HEK293 (cell line): ENCODE measurements around the gene RECK.

ENCODE experiments used
- CTCF ChIA-PET: fragments of 350-600 bp; formaldehyde crosslinking; extraction: SDS; loops from one replicate; lab custom pipeline; 2021; ENCODE audit warnings: antibody characterized with exemption; lab: Yijun Ruan, JAX
- POLR2A ChIA-PET: fragments of 300-600 bp; formaldehyde crosslinking; extraction: SDS; loops from one replicate; lab custom pipeline; 2020; ENCODE audit warnings: antibody characterized with exemption, inconsistent platforms; lab: Yijun Ruan, JAX
- H3K27ac ChIP-seq: fragments of 200-500 bp; sonication (Bioruptor generic); 2 replicates; pipeline ENCODE4 v1.5.1; 2014; ENCODE audit warnings: low read depth, low read length, control low read depth, inconsistent platforms; ENCODE audit errors: extremely low read depth
- H3K36me3 ChIP-seq, 2 experiments: fragments of 200-500 bp in 1 of 2; sonication (Bioruptor generic) in 1 of 2; 1 replicate in 1 of 2; 2 replicates in 1 of 2; pipeline ENCODE4 v1.5.1; 2014 to 2017; ENCODE audit warnings: inconsistent platforms in 2 of 2, low read length in 2 of 2; ENCODE audit not compliant: control insufficient read depth in 2 of 2, insufficient read depth in 1 of 2
- H3K4me1 ChIP-seq: fragments of 200-500 bp; sonication (Bioruptor generic); 2 replicates; pipeline ENCODE4 v1.5.1; 2014; ENCODE audit warnings: mild to moderate bottlenecking, low read length, inconsistent platforms; ENCODE audit not compliant: control insufficient read depth, insufficient read depth
- H3K4me3 ChIP-seq: 2 replicates; pipeline ENCODE4 v1.5.1; 2011; ENCODE audit warnings: low read depth, mild to moderate bottlenecking, control low read depth, low read length, moderate library complexity
- H3K9me3 ChIP-seq: fragments of 200-500 bp; sonication (Bioruptor generic); 2 replicates; pipeline ENCODE4 v1.5.1; 2014; ENCODE audit warnings: low read depth, low read length, inconsistent platforms; ENCODE audit not compliant: control insufficient read depth, insufficient read depth
- AEBP2 ChIP-seq: fragments of 450-650 bp; formaldehyde crosslinking; IDR thresholded peaks from 2 replicates; pipeline ENCODE4 v1.5.1; 2016; ENCODE audit warnings: missing biosample characterization, missing genetic modification characterization, borderline replicate concordance
- KLF1 ChIP-seq: fragments of 450-650 bp; formaldehyde crosslinking; IDR thresholded peaks from 2 replicates; pipeline ENCODE4 v1.5.1; 2016; ENCODE audit warnings: missing biosample characterization, missing genetic modification characterization
- KLF9 ChIP-seq: fragments of 450-650 bp; formaldehyde crosslinking; IDR thresholded peaks from 2 replicates; pipeline ENCODE4 v1.5.1; 2016; ENCODE audit warnings: missing biosample characterization, missing genetic modification characterization, low read depth
- PBX3 ChIP-seq: sonication (generic); formaldehyde crosslinking; IDR thresholded peaks from 2 replicates; pipeline ENCODE4 v1.8.1; 2022; ENCODE audit warnings: mild to moderate bottlenecking, moderate library complexity, missing genetic modification reagents
- ZBTB17 ChIP-seq: fragments of 450-650 bp; formaldehyde crosslinking; IDR thresholded peaks from 2 replicates; pipeline ENCODE4 v1.5.1; 2016; ENCODE audit warnings: missing biosample characterization, missing genetic modification characterization
- ZFP37 ChIP-seq: fragments of 450-650 bp; formaldehyde crosslinking; IDR thresholded peaks from 2 replicates; pipeline ENCODE4 v1.5.1; 2016; ENCODE audit warnings: missing biosample characterization, missing genetic modification characterization
- ZNF10 ChIP-seq: fragments of 450-650 bp; formaldehyde crosslinking; IDR thresholded peaks from 2 replicates; pipeline ENCODE4 v1.5.1; 2017; ENCODE audit warnings: missing biosample characterization, missing genetic modification characterization
- ZNF121 ChIP-seq: fragments of 450-650 bp; formaldehyde crosslinking; IDR thresholded peaks from 2 replicates; pipeline ENCODE4 v1.5.1; 2016; ENCODE audit warnings: missing biosample characterization, missing genetic modification characterization
- ZNF174 ChIP-seq: fragments of 450-650 bp; formaldehyde crosslinking; IDR thresholded peaks from 2 replicates; pipeline ENCODE4 v1.5.0; 2017; ENCODE audit warnings: missing biosample characterization, mild to moderate bottlenecking, missing genetic modification characterization
- ZNF521 ChIP-seq: fragments of 450-650 bp; formaldehyde crosslinking; IDR thresholded peaks from 2 replicates; pipeline ENCODE4 v1.5.1; 2017; ENCODE audit warnings: missing biosample characterization, mild to moderate bottlenecking, missing genetic modification characterization
- ZNF529 ChIP-seq: fragments of 450-650 bp; formaldehyde crosslinking; IDR thresholded peaks from 2 replicates; pipeline ENCODE4 v1.5.1; 2017; ENCODE audit warnings: missing genetic modification characterization, missing biosample characterization; ENCODE audit not compliant: insufficient replicate concordance
- ZNF544 ChIP-seq: fragments of 450-650 bp; formaldehyde crosslinking; IDR thresholded peaks from 2 replicates; pipeline ENCODE4 v1.5.0; 2017; ENCODE audit warnings: missing biosample characterization, missing genetic modification characterization
- ZNF658 ChIP-seq: fragments of 450-650 bp; formaldehyde crosslinking; IDR thresholded peaks from 2 replicates; pipeline ENCODE4; 2016; ENCODE audit warnings: missing biosample characterization, missing genetic modification characterization
- TF ChIP-seq, protein P1 (sequence below): fragments of 450-650 bp; formaldehyde crosslinking; IDR thresholded peaks from 2 replicates; pipeline ENCODE4 v1.5.1; 2016; ENCODE audit warnings: missing biosample characterization, missing genetic modification characterization
- TF ChIP-seq, protein P2 (sequence below): fragments of 450-650 bp; formaldehyde crosslinking; IDR thresholded peaks from 2 replicates; pipeline ENCODE4 v1.5.1; 2016; ENCODE audit warnings: missing biosample characterization, missing genetic modification characterization, low read depth

The RECK gene

DNA sequence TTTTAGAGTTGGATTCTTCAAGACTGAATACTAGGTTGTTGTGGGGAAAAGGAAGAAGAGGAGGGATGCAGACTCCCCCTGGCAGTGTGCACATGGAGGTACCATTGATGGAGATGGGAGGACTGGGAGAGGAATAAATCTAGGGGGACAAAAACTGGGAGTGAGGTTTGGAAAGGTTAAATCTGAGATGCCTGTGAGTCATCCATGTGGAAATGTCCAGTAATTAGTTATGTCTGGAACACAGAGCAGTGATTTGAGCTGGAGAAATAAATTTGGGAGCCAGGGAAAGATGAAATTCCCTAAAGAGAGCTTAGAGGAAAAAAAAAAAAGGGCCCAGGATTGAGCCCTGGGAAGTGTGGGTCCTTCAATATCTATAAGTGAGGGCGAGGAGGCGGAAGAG, 124.5 kb downstream of the RECK start:
- TF ChIP-seq ZBTB17 (tag by site-specific recombination), result peak; percentile 34; the same call in 1 of the 2 replicates
- TF ChIP-seq ZNF121 (tag by site-specific recombination), result no peak
- Histone ChIP-seq H3K27ac (no peak overlapping the region), H3K9me3 (no peaks in the 10 kb centered on the region), H3K4me3 (no peak overlapping the region), H3K36me3 (no peaks in the 10 kb centered on the region), H3K4me1 (peaks cover 4% of the 10 kb centered on the region; the same call in 1 of the 2 replicates)
- CTCF ChIA-PET, result interaction anchor here (1.1 kb wide), 1 partner anchor 73 kb away, joined by 4 read pairs; no protein-coding TSS in a partner anchor
- POLR2A ChIA-PET, result interaction anchor here (1.5 kb wide), 1 partner anchor 12 kb away, joined by 3 read pairs; no protein-coding TSS in a partner anchor

DNA sequence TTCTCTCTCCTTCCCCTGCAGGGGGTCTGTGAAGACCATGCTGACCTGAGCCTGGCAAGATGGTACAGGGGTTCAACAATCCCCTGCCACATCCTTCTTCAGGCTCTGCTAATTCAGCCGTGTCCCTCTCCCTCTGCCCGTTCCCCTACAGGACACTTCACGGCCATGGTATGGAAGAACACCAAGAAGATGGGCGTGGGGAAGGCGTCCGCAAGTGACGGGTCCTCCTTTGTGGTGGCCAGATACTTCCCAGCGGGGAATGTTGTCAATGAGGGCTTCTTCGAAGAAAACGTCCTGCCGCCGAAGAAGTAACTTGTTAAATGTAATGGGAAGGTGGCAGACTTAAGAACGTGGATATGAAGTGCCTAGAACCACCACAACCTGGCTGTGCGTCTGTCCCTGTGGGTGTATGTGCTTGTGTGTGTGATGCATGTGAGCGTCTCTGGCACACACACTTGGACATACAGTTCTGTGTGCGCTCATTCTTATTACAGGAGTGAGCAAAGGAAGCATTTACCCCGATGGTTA, 125.6 kb downstream of the RECK start:
- H3K4me1 ChIP-seq, result peaks cover 4% of the 10 kb centered on the region; the same call in 1 of the 2 replicates
- H3K4me3 ChIP-seq, result no peak overlapping the region
- no peak overlapping the region for H3K27ac ChIP-seq
- TF ChIP-seq ZNF658 (tag by site-specific recombination), result no peak
- TF ChIP-seq ZNF10 (tag by site-specific recombination), result no peak
- TF ChIP-seq, protein P1, sequence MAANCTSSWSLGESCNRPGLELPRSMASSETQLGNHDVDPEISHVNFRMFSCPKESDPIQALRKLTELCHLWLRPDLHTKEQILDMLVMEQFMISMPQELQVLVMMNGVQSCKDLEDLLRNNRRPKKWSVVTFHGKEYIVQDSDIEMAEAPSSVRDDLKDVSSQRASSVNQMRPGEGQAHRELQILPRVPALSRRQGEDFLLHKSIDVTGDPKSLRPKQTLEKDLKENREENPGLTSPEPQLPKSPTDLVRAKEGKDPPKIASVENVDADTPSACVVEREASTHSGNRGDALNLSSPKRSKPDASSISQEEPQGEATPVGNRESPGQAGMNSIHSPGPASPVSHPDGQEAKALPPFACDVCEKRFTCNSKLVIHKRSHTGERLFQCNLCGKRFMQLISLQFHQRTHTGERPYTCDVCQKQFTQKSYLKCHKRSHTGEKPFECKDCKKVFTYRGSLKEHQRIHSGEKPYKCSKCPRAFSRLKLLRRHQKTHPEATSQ (tag by site-specific recombination), result no peak
- no peak for TF ChIP-seq ZFP37 (tag by site-specific recombination)
- TF ChIP-seq ZNF544, result no peak
- no peak for TF ChIP-seq ZNF121 (tag by site-specific recombination)
- TF ChIP-seq, protein P2, sequence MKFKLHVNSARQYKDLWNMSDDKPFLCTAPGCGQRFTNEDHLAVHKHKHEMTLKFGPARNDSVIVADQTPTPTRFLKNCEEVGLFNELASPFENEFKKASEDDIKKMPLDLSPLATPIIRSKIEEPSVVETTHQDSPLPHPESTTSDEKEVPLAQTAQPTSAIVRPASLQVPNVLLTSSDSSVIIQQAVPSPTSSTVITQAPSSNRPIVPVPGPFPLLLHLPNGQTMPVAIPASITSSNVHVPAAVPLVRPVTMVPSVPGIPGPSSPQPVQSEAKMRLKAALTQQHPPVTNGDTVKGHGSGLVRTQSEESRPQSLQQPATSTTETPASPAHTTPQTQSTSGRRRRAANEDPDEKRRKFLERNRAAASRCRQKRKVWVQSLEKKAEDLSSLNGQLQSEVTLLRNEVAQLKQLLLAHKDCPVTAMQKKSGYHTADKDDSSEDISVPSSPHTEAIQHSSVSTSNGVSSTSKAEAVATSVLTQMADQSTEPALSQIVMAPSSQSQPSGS (tag by site-specific recombination), result no peak
- no peak for TF ChIP-seq KLF9 (tag by site-specific recombination)
- TF ChIP-seq KLF1, result no peak
- TF ChIP-seq AEBP2, result no peak
- no peak for TF ChIP-seq ZNF529
- no peak for TF ChIP-seq ZNF521 (tag by site-specific recombination)
- TF ChIP-seq PBX3 (CRISPR knock-in tag), result no peak
- TF ChIP-seq ZNF174 (tag by site-specific recombination), result no peak
- no peaks in the 10 kb centered on the region for H3K36me3 ChIP-seq
- POLR2A ChIA-PET, result interaction anchor here (0.6 to 2.1 kb wide), 3 partner anchors 14 to 320 kb away, joined by 4 to 17 read pairs (median 7); partner anchors contain the start of gene GLIPR2
- no peaks in the 10 kb centered on the region for H3K9me3 ChIP-seq
- CTCF ChIA-PET, result interaction anchor here (0.7 to 8.2 kb wide), 5 partner anchors 12 to 246 kb away, joined by 3 to 172 read pairs (median 51); partner anchors contain the start of gene GLIPR2
